Small intestine (tissue), 7 donors: ENCODE data around the gene ABCC10. TPM values are rescaled to one million over a fixed set of nuclear protein-coding genes. Genes with fewer than 3 reads are reported as not detected.

ENCODE experiments used
- DNase-seq, 2 donors: peaks; one replicate each; pipeline versions ENCODE4 v3.0.0 to v3.0.0-alpha.2; 2013
- FAIRE-seq: peaks from 2 replicates; lab custom pipeline; 2012; peaks lifted over from hg19 to GRCh38; lab: Jason Lieb, UNC
- H3K27ac ChIP-seq, 3 donors: one replicate each; pipeline ENCODE4 v1.5.1; 2013; ENCODE audit warnings: low read length in 2 of 3, mild to moderate bottlenecking in 2 of 3, control low read depth in 1 of 3, inconsistent platforms in 1 of 3, low read depth in 1 of 3, moderate library complexity in 1 of 3
- H3K27me3 ChIP-seq, 3 donors: one replicate each; pipeline ENCODE4 v1.6.1; 2013; ENCODE audit warnings: low read length in 3 of 3, inconsistent platforms in 1 of 3; ENCODE audit not compliant: control insufficient read depth in 3 of 3, insufficient read depth in 3 of 3
- H3K36me3 ChIP-seq, 3 donors: one replicate each; pipeline ENCODE4 v1.6.1; 2013; ENCODE audit warnings: low read length in 3 of 3, inconsistent platforms in 1 of 3, low read depth in 1 of 3, mild to moderate bottlenecking in 1 of 3, moderate library complexity in 1 of 3; ENCODE audit not compliant: control insufficient read depth in 3 of 3, insufficient read depth in 2 of 3
- H3K4me1 ChIP-seq, 3 donors: one replicate each; pipeline ENCODE4 v1.6.1; 2013; ENCODE audit warnings: low read length in 2 of 3, inconsistent platforms in 1 of 3, low read depth in 1 of 3, mild to moderate bottlenecking in 1 of 3, moderate library complexity in 1 of 3; ENCODE audit not compliant: control insufficient read depth in 3 of 3, insufficient read depth in 2 of 3
- H3K4me3 ChIP-seq, 3 donors: one replicate each; pipeline ENCODE4 v1.5.1; 2013; ENCODE audit warnings: low read length in 3 of 3, control low read depth in 1 of 3, inconsistent platforms in 1 of 3, low read depth in 1 of 3, mild to moderate bottlenecking in 1 of 3, moderate library complexity in 1 of 3
- H3K9me3 ChIP-seq, 2 donors: one replicate each; pipeline ENCODE4 v1.6.1; 2013; ENCODE audit warnings: low read depth in 1 of 2, low read length in 1 of 2; ENCODE audit not compliant: control insufficient read depth in 2 of 2, insufficient read depth in 1 of 2
- WGBS, 3 donors: extraction: QIAGEN DNeasy Blood & Tissue Kit; methylation state at CpG; one replicate each; pipeline ENCODE4 v1.1.7; 2013; 5-methylcytosine and 5-hydroxymethylcytosine counted together
- polyA plus RNA-seq, 4 donors: library from polyadenylated mRNA; stranded (reverse) in 3 of 4; unstranded in 1 of 4; fragments of 200-250 nt in 3 of 4; fragments of 120-200 nt in 1 of 4; gene quantifications; one replicate each; pipeline versions ENCODE4 v1.2.1 to v1.2.3, GENCODE V29; 2013
- donor health status: healthy with polysubstance abuse.
- donor health status: control.
- donor health status: control.
- donor health status: Bipolar disorder and iron deficiency.
- donor health status: healthy.

Gene ABCC10
- polyA plus RNA-seq, 4 donors: 15.7 to 31.1 (median 22.2) TPM

GRCh38 chr6:43432009-43432945 is 4.9 kb downstream of the ABCC10 start:
- 92 to 93% (median 93%) methylated on average over 18 to 19 of the region's 19 CpGs for WGBS, 3 donors
- DNase-seq (no peak), FAIRE-seq (no peak)
- H3K27me3 ChIP-seq: no peaks in the 10 kb centered on the region
- H3K4me3 ChIP-seq: no peak overlapping the region
- no peaks in the 10 kb centered on the region for H3K9me3 ChIP-seq
- peaks cover 0 to 53% (median 4%) of the 10 kb centered on the region in 3 donors for H3K36me3 ChIP-seq
- H3K27ac ChIP-seq: no peak overlapping the region
- peaks cover 0 to 26% (median 10%) of the 10 kb centered on the region in 3 donors for H3K4me1 ChIP-seq

GRCh38 chr6:43433148-43433547 is 5.8 kb downstream of the ABCC10 start:
- Histone ChIP-seq H3K27me3 (no peaks in the 10 kb centered on the region), H3K9me3 (no peaks in the 10 kb centered on the region), H3K27ac (no peak overlapping the region), H3K4me1 (peaks cover 0 to 35% (median 10%) of the 10 kb centered on the region in 3 donors), H3K36me3 (peaks cover 0 to 59% (median 4%) of the 10 kb centered on the region in 3 donors), H3K4me3 (no peak overlapping the region)
- no peak for DNase-seq
- WGBS, 3 donors: 78 to 94% (median 87%) methylated on average over 8 of the region's 8 CpGs
- FAIRE-seq: no peak

- Histone ChIP-seq H3K27me3 (no peaks in the 10 kb centered on the region), H3K9me3 (no peaks in the 10 kb centered on the region), H3K27ac (no peak overlapping the region), H3K36me3 (peaks cover 0 to 67% (median 4%) of the 10 kb centered on the region in 3 donors), H3K4me1 (peaks cover 0 to 36% (median 5%) of the 10 kb centered on the region in 3 donors), H3K4me3 (no peak overlapping the region)
- DNase-seq (no peak), FAIRE-seq (no peak)
- WGBS, 3 donors: 88 to 89% (median 89%) methylated on average over 15 of the region's 15 CpGs
Observed at GRCh38 chr6:43434001-43434840, 6.9 kb downstream of the ABCC10 start.

- H3K27ac ChIP-seq: no peak overlapping the region
- WGBS, 3 donors: 91 to 94% (median 92%) methylated on average over 4 of the region's 4 CpGs
- DNase-seq: no peak
- no peaks in the 10 kb centered on the region for H3K9me3 ChIP-seq
- peaks cover 0 to 31% (median 5%) of the 10 kb centered on the region in 3 donors for H3K4me1 ChIP-seq
- no peak for FAIRE-seq
- H3K27me3 ChIP-seq: no peaks in the 10 kb centered on the region
- peaks cover 0 to 67% (median 4%) of the 10 kb centered on the region in 3 donors for H3K36me3 ChIP-seq
- no peak overlapping the region for H3K4me3 ChIP-seq
Observed at GRCh38 chr6:43434943-43435342, 7.6 kb downstream of the ABCC10 start.

- Histone ChIP-seq H3K27me3 (no peaks in the 10 kb centered on the region), H3K4me3 (no peak overlapping the region), H3K4me1 (peaks cover 0 to 31% (median 5%) of the 10 kb centered on the region in 3 donors), H3K27ac (peak overlapping the region in 2 of 3 donors; percentile 2 to 74), H3K36me3 (peaks cover 0 to 69% (median 4%) of the 10 kb centered on the region in 3 donors), H3K9me3 (no peaks in the 10 kb centered on the region)
- 78 to 84% (median 80%) methylated on average over 9 of the region's 9 CpGs for WGBS, 3 donors
- DNase-seq (no peak), FAIRE-seq (no peak)
Observed at GRCh38 chr6:43435682-43436437, 8.5 kb downstream of the ABCC10 start.

GRCh38 chr6:43436577-43437282 is 9.4 kb downstream of the ABCC10 start:
- no peak for FAIRE-seq
- H3K4me1 ChIP-seq: peaks cover 0 to 31% (median 5%) of the 10 kb centered on the region in 3 donors
- peaks cover 0 to 73% (median 4%) of the 10 kb centered on the region in 3 donors for H3K36me3 ChIP-seq
- no peaks in the 10 kb centered on the region for H3K9me3 ChIP-seq
- H3K27me3 ChIP-seq: no peaks in the 10 kb centered on the region
- 13 to 37% (median 33%) methylated on average over 5 of the region's 5 CpGs for WGBS, 3 donors
- H3K4me3 ChIP-seq: no peak overlapping the region
- H3K27ac ChIP-seq: peak overlapping the region in 2 of 3 donors; percentile 8 to 74
- DNase-seq: peak; percentile 77 to 90

DNA sequence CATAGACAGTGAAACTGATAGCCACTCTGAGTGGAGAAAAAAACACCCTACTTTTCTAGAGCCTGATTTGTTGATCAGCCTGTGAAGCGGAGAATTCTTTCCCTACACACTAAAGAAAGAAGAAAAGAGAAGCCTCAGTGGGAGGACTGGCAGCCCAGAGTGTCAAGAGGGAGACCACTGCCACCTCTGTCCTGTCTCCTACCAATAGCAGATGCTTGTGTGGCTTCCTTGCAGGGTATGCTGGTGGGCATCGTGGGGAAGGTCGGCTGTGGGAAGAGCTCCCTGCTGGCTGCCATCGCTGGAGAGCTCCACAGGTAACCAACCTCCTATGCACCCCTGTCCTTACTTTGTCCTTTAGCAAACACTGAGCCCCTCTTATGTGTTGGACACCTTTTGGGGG is 10.4 kb downstream of the ABCC10 start:
- no peaks in the 10 kb centered on the region for H3K27me3 ChIP-seq
- H3K9me3 ChIP-seq: no peaks in the 10 kb centered on the region
- H3K36me3 ChIP-seq: peaks cover 0 to 73% (median 5%) of the 10 kb centered on the region in 3 donors
- WGBS, 3 donors: 64 to 75% (median 73%) methylated on average over 4 of the region's 4 CpGs
- DNase-seq (no peak), FAIRE-seq (no peak)
- peak overlapping the region in 1 of 3 donors; percentile 8 for H3K27ac ChIP-seq
- peaks cover 0 to 31% (median 5%) of the 10 kb centered on the region in 3 donors for H3K4me1 ChIP-seq
- no peak overlapping the region for H3K4me3 ChIP-seq
